ENCODE measurements around the gene STOX1.

Gene STOX1

DNA sequence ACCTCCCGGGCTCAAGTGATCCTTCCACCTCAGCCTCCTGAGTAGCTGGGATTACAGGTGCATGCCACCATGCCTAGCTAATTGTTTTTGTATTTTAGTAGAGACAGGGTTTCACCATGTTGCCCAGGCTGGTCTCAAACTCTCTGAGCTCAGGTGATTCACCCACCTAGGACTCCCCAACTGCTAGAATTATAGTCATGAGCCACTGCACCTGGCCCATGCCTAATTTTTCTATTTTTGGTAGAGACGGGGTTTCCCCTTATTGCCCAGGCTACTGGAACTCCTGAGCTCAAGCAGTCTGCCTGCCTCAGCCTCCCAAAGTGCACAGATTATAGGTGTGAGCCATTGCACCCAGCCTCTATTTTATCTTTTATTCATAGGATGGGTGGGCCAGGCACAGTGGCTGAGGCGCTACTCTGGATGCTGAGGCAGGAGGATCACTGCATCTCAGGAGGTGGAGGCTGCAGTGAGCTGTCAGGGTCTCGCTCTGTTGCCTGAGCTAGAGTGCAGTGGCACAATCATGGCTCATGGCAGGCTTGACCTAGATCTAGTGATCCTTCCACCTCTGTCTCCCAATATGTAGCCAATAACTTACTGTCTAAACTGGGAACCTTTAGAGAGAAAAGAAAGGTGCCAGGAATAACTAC, 31.3 kb upstream of the STOX1 start:
- no peaks in the 10 kb centered on the region for H3K9me3 ChIP-seq (ENCODE audit: low read length)
- H3K4me1 ChIP-seq (ENCODE audit: insufficient read depth, low read length, severe bottlenecking): no peaks in the 10 kb centered on the region
- H3K36me3 ChIP-seq (ENCODE audit: insufficient read depth, low read length): peaks cover 42% of the 10 kb centered on the region; the same call in 1 of the 2 replicates
- H3K9me2 ChIP-seq (ENCODE audit: low read depth, low read length): no peaks in the 10 kb centered on the region
- TF ChIP-seq EZH2 (IDR thresholded peaks at IDR 0.05; ENCODE audit: borderline replicate concordance, low read length): no peak
- TF ChIP-seq, protein P1, sequence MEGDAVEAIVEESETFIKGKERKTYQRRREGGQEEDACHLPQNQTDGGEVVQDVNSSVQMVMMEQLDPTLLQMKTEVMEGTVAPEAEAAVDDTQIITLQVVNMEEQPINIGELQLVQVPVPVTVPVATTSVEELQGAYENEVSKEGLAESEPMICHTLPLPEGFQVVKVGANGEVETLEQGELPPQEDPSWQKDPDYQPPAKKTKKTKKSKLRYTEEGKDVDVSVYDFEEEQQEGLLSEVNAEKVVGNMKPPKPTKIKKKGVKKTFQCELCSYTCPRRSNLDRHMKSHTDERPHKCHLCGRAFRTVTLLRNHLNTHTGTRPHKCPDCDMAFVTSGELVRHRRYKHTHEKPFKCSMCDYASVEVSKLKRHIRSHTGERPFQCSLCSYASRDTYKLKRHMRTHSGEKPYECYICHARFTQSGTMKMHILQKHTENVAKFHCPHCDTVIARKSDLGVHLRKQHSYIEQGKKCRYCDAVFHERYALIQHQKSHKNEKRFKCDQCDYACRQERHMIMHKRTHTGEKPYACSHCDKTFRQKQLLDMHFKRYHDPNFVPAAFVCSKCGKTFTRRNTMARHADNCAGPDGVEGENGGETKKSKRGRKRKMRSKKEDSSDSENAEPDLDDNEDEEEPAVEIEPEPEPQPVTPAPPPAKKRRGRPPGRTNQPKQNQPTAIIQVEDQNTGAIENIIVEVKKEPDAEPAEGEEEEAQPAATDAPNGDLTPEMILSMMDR (IDR thresholded peaks at IDR 0.05; ENCODE audit: low read length): no peak
- H3F3A ChIP-seq (ENCODE audit: insufficient read depth, low read length): no peaks in the 10 kb centered on the region
- no peak overlapping the region for H3K4me2 ChIP-seq (ENCODE audit: low read length)
- no peaks in the 10 kb centered on the region for H3K79me2 ChIP-seq (ENCODE audit: insufficient read depth, low read length)
- no peak overlapping the region for H2AFZ ChIP-seq (ENCODE audit: low read length)
- H3K4me3 ChIP-seq (ENCODE audit: low read depth, low read length, poor library complexity, severe bottlenecking): no peak overlapping the region
- no peaks in the 10 kb centered on the region for H3K27me3 ChIP-seq (ENCODE audit: insufficient read depth, low read length)
- no peak overlapping the region for H3K27ac ChIP-seq (ENCODE audit: low read depth, low read length, poor library complexity, severe bottlenecking)
- H4K20me1 ChIP-seq (ENCODE audit: insufficient read depth, low read length): no peaks in the 10 kb centered on the region
- H3K9ac ChIP-seq (ENCODE audit: low read length): no peak overlapping the region

DNA sequence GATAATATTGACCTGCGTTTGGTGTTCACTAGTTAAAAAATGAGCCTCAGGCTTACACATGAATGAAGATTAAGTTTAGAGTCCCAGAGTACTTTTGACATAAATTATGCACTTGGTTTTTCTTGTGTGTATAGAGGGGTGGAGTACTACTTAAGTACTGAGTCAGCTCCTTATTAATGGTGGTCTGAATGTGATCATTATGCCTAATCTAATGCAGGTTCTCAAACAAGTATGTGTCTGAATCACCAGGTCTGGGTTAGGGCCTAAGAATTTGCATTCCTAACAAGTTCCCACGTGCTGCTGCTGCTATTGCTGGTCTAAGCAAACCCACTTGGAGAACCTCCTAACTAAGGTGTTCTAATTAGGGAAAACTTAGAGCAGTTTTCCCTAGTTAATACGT, 30.7 kb upstream of the STOX1 start:
- Histone ChIP-seq H3K9me2 (ENCODE audit: low read depth, low read length) (no peaks in the 10 kb centered on the region), H3K9ac (ENCODE audit: low read length) (no peak overlapping the region), H3K4me2 (ENCODE audit: low read length) (no peak overlapping the region), H3K27me3 (ENCODE audit: insufficient read depth, low read length) (no peaks in the 10 kb centered on the region), H2AFZ (ENCODE audit: low read length) (no peak overlapping the region), H3K4me1 (ENCODE audit: insufficient read depth, low read length, severe bottlenecking) (no peaks in the 10 kb centered on the region), H3K27ac (ENCODE audit: low read depth, low read length, poor library complexity, severe bottlenecking) (no peak overlapping the region), H3K79me2 (ENCODE audit: insufficient read depth, low read length) (no peaks in the 10 kb centered on the region), H3F3A (ENCODE audit: insufficient read depth, low read length) (no peaks in the 10 kb centered on the region), H3K4me3 (ENCODE audit: low read depth, low read length, poor library complexity, severe bottlenecking) (no peak overlapping the region), H3K9me3 (ENCODE audit: low read length) (no peaks in the 10 kb centered on the region), H3K36me3 (ENCODE audit: insufficient read depth, low read length) (peaks cover 38% of the 10 kb centered on the region; the same call in 1 of the 2 replicates), H4K20me1 (ENCODE audit: insufficient read depth, low read length) (no peaks in the 10 kb centered on the region)
- TF ChIP-seq, protein P1 (IDR thresholded peaks at IDR 0.05; ENCODE audit: low read length): no peak
- no peak for TF ChIP-seq EZH2 (IDR thresholded peaks at IDR 0.05; ENCODE audit: borderline replicate concordance, low read length)

DNA sequence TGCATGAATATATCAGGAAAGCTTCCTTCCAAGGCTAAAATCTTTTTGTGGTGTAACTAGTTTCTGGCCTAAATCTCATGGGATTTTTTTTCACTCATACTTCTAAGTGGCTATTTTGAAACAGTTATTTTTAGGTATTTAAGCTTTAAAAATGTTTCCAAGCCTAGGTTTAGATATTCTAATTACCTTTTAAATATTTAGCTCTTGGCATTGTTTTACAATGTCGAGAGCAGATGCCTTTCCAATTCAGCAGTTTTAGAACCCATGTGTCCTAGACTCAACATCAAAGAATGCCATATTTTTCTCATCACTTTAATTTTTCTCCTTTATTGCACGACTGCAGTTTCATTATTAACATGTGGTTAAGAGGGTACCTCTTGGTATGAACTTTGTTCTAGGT, 27.1 kb upstream of the STOX1 start:
- no peak for TF ChIP-seq EZH2 (IDR thresholded peaks at IDR 0.05; ENCODE audit: borderline replicate concordance, low read length)
- TF ChIP-seq, protein P1 (IDR thresholded peaks at IDR 0.05; ENCODE audit: low read length): no peak
- no peaks in the 10 kb centered on the region for H3K9me2 ChIP-seq (ENCODE audit: low read depth, low read length)
- H3K4me2 ChIP-seq (ENCODE audit: low read length): no peak overlapping the region
- H3K4me3 ChIP-seq (ENCODE audit: low read depth, low read length, poor library complexity, severe bottlenecking): no peak overlapping the region
- no peaks in the 10 kb centered on the region for H3K9me3 ChIP-seq (ENCODE audit: low read length)
- no peak overlapping the region for H3K27ac ChIP-seq (ENCODE audit: low read depth, low read length, poor library complexity, severe bottlenecking)
- H3K9ac ChIP-seq (ENCODE audit: low read length): no peak overlapping the region
- H3K27me3 ChIP-seq (ENCODE audit: insufficient read depth, low read length): no peaks in the 10 kb centered on the region
- no peaks in the 10 kb centered on the region for H3F3A ChIP-seq (ENCODE audit: insufficient read depth, low read length)
- H3K79me2 ChIP-seq (ENCODE audit: insufficient read depth, low read length): no peaks in the 10 kb centered on the region
- H4K20me1 ChIP-seq (ENCODE audit: insufficient read depth, low read length): no peaks in the 10 kb centered on the region
- H2AFZ ChIP-seq (ENCODE audit: low read length): no peak overlapping the region
- H3K36me3 ChIP-seq (ENCODE audit: insufficient read depth, low read length): peaks cover 12% of the 10 kb centered on the region; the same call in 1 of the 2 replicates
- H3K4me1 ChIP-seq (ENCODE audit: insufficient read depth, low read length, severe bottlenecking): no peaks in the 10 kb centered on the region
